ENCODE results near the gene VAMP4. TPM values are rescaled to one million over a fixed set of nuclear protein-coding genes. Genes with fewer than 3 reads are reported as not detected.

VAMP4 gene
- total and polyA plus RNA-seq, 10 donors, result 7.4 to 21.7 (median 14.8) TPM

DNA sequence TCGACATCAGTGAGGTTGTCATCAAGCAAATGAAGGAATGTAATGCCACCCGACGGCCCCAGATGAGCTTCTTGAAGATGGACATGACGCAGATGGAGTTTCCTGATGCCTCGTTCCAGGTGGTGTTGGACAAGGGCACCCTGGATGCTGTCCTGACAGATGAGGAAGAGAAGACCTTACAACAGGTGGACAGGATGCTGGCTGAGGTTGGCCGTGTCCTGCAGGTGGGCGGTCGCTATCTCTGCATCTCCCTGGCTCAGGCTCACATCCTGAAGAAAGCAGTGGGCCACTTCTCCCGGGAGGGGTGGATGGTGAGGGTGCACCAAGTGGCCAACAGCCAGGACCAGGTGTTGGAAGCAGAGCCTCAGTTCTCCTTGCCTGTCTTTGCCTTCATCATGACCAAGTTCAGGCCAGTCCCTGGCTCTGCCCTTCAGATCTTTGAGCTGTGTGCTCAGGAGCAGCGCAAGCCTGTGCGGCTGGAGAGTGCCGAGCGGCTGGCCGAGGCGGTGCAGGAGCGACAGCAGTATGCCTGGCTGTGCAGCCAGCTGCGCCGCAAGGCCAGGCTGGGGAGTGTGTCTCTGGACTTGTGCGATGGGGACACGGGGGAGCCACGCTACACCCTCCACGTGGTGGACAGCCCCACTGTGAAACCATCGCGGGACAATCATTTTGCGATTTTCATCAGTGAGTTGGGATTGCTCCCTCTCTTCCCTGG lies 42.1 kb upstream of the VAMP4 start:
- TF ChIP-seq POLR2AphosphoS5 (IDR thresholded peaks at IDR 0.05), result no peak
- no peak for TF ChIP-seq CTCF (IDR thresholded peaks at IDR 0.05 in 8 of 11, conservative IDR thresholded peaks at IDR 0.05 in 3 of 11)
- no peak for TF ChIP-seq POLR2A (IDR thresholded peaks at IDR 0.05)
- no peak overlapping the region for H3K27ac ChIP-seq
- WGBS, 5 donors, result 92 to 95% (median 95%) methylated on average over 22 to 25 of the region's 25 CpGs
- DNase-seq, result peak; percentile 74
- intact Hi-C loops (cut with DNase I; ENCODE audit: low total_unique reads), result loop anchor here (5.0 to 10.0 kb wide), 2 partner anchors 42 to 299 kb away; partner anchors contain the start of genes PRRC2C and VAMP4
- H3K9me3 ChIP-seq, result no peaks in the 10 kb centered on the region
- H3K27me3 ChIP-seq (replicated peaks in 1 of 7), result no peaks in the 10 kb centered on the region
- H3K4me1 ChIP-seq, result peaks cover 20 to 67% (median 47%) of the 10 kb centered on the region in 6 donors
- peaks cover 5 to 57% (median 43%) of the 10 kb centered on the region in 6 donors for H3K36me3 ChIP-seq
- H3K4me3 ChIP-seq, result no peak overlapping the region

- intact Hi-C loops (cut with DNase I; ENCODE audit: low total_unique reads), result loop anchor here (5.0 to 10.0 kb wide), 2 partner anchors 39 to 297 kb away; partner anchors contain the start of genes PRRC2C and VAMP4
- 0 to 1% (median 0%) methylated on average over 47 to 57 of the region's 57 CpGs for WGBS, 5 donors
- peaks cover 20 to 56% (median 47%) of the 10 kb centered on the region in 6 donors for H3K4me1 ChIP-seq
- no peaks in the 10 kb centered on the region for H3K9me3 ChIP-seq
- no peaks in the 10 kb centered on the region for H3K27me3 ChIP-seq (replicated peaks in 1 of 7)
- H3K27ac ChIP-seq, result peak within 1 kb of the TSS; percentile 81 to 93 (median 89)
- peak; percentile 100 for DNase-seq
- H3K4me3 ChIP-seq, result peak within 1 kb of the TSS; percentile 57 to 95 (median 72)
- TF ChIP-seq POLR2A (IDR thresholded peaks at IDR 0.05) (peak; percentile 78 to 97 (median 88)), POLR2AphosphoS5 (IDR thresholded peaks at IDR 0.05) (peak; percentile 99 to 100 (median 99)), CTCF (IDR thresholded peaks at IDR 0.05 in 8 of 11, conservative IDR thresholded peaks at IDR 0.05 in 3 of 11) (peak in 4 of 11 experiments; percentile 14 to 47 (median 36))
- peaks cover 3 to 31% (median 17%) of the 10 kb centered on the region in 6 donors for H3K36me3 ChIP-seq
These were observed 39.5 kb upstream of the VAMP4 start, which contains the start of gene METTL13 for GRCh38 chr1:171781176-171781875. Gene METTL13, plus strand, starts transcription at chr1:171781660. Its CDS starts 308 bp downstream, at chr1:171781968.

GRCh38 chr1:171780583-171781175 lies 38.8 kb upstream of the VAMP4 start:
- H3K36me3 ChIP-seq, result peaks cover 3 to 24% (median 10%) of the 10 kb centered on the region in 6 donors
- peaks cover 20 to 49% (median 44%) of the 10 kb centered on the region in 6 donors for H3K4me1 ChIP-seq
- peak; percentile 77 for DNase-seq
- no peaks in the 10 kb centered on the region for H3K9me3 ChIP-seq
- 40 to 44% (median 42%) methylated on average over 11 of the region's 11 CpGs for WGBS, 5 donors
- H3K4me3 ChIP-seq, result peak overlapping the region; percentile 29 to 95 (median 72)
- intact Hi-C loops (cut with DNase I; ENCODE audit: low total_unique reads), result loop anchor here (5.0 to 10.0 kb wide), 2 partner anchors 38 to 296 kb away; partner anchors contain the start of genes PRRC2C and VAMP4
- TF ChIP-seq POLR2A (IDR thresholded peaks at IDR 0.05), result no peak
- no peaks in the 10 kb centered on the region for H3K27me3 ChIP-seq (replicated peaks in 1 of 7)
- peak overlapping the region; percentile 81 to 93 (median 89) for H3K27ac ChIP-seq

DNA sequence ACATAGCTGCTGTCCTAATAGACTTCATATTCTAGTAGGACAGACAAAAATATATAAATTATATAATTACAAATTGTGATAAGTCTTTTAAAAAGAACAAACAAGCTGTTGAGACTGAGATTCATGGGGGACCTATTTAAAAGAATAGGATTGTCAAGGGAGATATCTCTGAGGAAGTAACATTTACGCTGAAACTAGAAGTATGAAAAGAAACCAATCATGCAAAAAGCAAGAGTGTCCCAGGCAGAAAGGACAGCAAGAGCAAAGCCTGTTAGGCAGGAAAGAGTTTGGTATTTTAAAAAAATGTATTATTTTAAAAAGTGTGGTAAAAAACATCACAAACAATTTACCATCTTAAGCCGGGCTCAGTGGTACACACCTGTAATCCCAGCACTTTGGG lies 30.4 kb upstream of the VAMP4 start:
- Histone ChIP-seq H3K27me3 (replicated peaks in 1 of 7) (no peaks in the 10 kb centered on the region), H3K27ac (no peak overlapping the region), H3K36me3 (no peaks in the 10 kb centered on the region), H3K4me3 (no peak overlapping the region), H3K4me1 (peaks cover 0 to under 1% (median 0%) of the 10 kb centered on the region in 6 donors), H3K9me3 (no peaks in the 10 kb centered on the region)
- intact Hi-C loops (cut with DNase I; ENCODE audit: low total_unique reads), result no loop called here
- DNase-seq, result no peak
- TF ChIP-seq POLR2A (IDR thresholded peaks at IDR 0.05) (no peak), POLR2AphosphoS5 (IDR thresholded peaks at IDR 0.05) (no peak), CTCF (IDR thresholded peaks at IDR 0.05 in 8 of 11, conservative IDR thresholded peaks at IDR 0.05 in 3 of 11) (no peak)
- 73 to 82% (median 81%) methylated on average over 2 of the region's 2 CpGs for WGBS, 5 donors
